ENCODE data around the gene SPTY2D1. TPM values are rescaled to one million over a fixed set of nuclear protein-coding genes. Genes with fewer than 3 reads are reported as not detected.
"Not testable (repeated sequence)": the region's sequence is repeated elsewhere in the genome, so short reads cannot be mapped to it uniquely, and the experiment has no call there.

SPTY2D1 gene
- total RNA-seq, 1 donor from 2014 or later, result 22.0 TPM

DNA sequence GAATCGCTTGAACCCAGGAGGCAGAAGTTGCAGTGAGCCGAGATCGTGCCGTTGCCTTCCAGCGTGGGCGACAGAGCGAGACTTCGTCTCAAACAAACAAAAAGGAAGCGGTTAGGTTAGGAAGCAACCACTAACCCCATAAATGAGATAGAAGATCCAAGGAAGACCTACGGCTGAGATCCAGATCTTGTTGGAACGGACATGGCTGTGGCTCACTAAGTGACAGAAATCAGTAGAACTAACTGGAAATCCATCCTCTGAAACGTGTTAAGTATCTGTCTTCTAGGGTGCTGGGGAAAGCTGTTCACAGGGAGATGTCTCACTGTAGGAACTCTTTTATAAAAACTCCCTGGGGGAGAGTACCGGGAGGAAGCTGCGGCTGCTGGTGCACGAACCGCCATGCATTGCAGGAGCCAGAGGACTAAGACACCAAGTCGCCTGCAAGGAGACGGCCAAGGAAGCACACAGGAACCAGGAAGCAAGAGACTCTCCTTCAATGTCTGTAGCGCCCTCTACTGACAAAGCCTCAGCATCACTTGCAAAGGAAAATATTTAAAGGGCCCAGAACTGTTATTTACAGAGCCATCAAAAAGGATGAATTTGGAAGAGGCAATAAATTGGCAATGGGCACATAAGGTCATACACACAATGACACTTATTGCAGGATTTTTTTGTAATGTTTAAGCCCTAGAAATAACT, 16.9 kb upstream of the SPTY2D1 start:
- H3K27ac Mint-ChIP-seq, result no peak overlapping the region
- no peaks in the 10 kb centered on the region for H3K27me3 Mint-ChIP-seq
- ChIA-PET CTCF (interaction anchor here (1.4 to 1.8 kb wide), 2 partner anchors 48 to 111 kb away, joined by 3 to 8 read pairs; no protein-coding TSS in a partner anchor), POLR2A (interaction anchor here (0.7 kb wide), 1 partner anchor 1829 kb away, joined by 3 read pairs; no protein-coding TSS in a partner anchor)
- no peak for ATAC-seq (ENCODE audit: low read depth)
- TF ChIP-seq, protein P1, sequence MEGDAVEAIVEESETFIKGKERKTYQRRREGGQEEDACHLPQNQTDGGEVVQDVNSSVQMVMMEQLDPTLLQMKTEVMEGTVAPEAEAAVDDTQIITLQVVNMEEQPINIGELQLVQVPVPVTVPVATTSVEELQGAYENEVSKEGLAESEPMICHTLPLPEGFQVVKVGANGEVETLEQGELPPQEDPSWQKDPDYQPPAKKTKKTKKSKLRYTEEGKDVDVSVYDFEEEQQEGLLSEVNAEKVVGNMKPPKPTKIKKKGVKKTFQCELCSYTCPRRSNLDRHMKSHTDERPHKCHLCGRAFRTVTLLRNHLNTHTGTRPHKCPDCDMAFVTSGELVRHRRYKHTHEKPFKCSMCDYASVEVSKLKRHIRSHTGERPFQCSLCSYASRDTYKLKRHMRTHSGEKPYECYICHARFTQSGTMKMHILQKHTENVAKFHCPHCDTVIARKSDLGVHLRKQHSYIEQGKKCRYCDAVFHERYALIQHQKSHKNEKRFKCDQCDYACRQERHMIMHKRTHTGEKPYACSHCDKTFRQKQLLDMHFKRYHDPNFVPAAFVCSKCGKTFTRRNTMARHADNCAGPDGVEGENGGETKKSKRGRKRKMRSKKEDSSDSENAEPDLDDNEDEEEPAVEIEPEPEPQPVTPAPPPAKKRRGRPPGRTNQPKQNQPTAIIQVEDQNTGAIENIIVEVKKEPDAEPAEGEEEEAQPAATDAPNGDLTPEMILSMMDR (IDR thresholded peaks at IDR 0.05), result no peak
- no peak for DNase-seq
- H3K4me3 Mint-ChIP-seq, result peak overlapping the region; percentile 28
- H3K9me3 Mint-ChIP-seq, result no peaks in the 10 kb centered on the region
- intact Hi-C loops (cut with micrococcal nuclease), result loop anchor here (1.0 to 2.0 kb wide), 2 partner anchors 16 to 111 kb away; partner anchors contain the start of gene SPTY2D1
- no peaks in the 10 kb centered on the region for H3K36me3 Mint-ChIP-seq (ENCODE audit: low read depth)
- peaks cover 4% of the 10 kb centered on the region for H3K4me1 Mint-ChIP-seq

DNA sequence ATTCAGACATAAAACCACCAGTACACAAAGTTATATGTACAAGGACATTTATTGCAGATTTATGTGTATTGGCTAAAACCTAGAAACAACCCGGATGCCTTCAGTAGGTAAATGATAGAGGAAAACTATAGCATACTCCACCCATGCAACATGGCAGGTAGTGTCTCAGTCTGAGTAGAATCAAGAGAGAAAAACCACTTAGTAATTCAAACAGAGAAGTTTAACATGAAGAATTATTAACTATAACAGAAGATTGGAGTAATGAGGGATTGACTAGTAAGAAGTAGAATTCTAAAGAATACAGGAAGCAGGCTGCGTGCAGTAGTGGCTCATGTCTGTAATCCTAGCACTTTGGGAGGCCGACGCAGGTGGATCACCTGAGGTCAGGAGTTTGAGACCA, 16.2 kb upstream of the SPTY2D1 start:
- no peaks in the 10 kb centered on the region for H3K9me3 Mint-ChIP-seq
- TF ChIP-seq, protein P1 (IDR thresholded peaks at IDR 0.05), result no peak
- ChIA-PET CTCF (interaction anchor here (1.4 to 1.8 kb wide), 2 partner anchors 47 to 110 kb away, joined by 3 to 8 read pairs; no protein-coding TSS in a partner anchor), POLR2A (no interaction called here)
- no peak overlapping the region for H3K27ac Mint-ChIP-seq
- intact Hi-C loops (cut with micrococcal nuclease), result loop anchor here (2.0 kb wide), 1 partner anchor 16 kb away; the partner anchor contains the start of gene SPTY2D1
- no peak overlapping the region for H3K4me3 Mint-ChIP-seq
- no peaks in the 10 kb centered on the region for H3K27me3 Mint-ChIP-seq
- ATAC-seq (ENCODE audit: low read depth) (no peak), DNase-seq (no peak)
- H3K36me3 Mint-ChIP-seq (ENCODE audit: low read depth), result no peaks in the 10 kb centered on the region
- peaks cover 4% of the 10 kb centered on the region for H3K4me1 Mint-ChIP-seq

DNA sequence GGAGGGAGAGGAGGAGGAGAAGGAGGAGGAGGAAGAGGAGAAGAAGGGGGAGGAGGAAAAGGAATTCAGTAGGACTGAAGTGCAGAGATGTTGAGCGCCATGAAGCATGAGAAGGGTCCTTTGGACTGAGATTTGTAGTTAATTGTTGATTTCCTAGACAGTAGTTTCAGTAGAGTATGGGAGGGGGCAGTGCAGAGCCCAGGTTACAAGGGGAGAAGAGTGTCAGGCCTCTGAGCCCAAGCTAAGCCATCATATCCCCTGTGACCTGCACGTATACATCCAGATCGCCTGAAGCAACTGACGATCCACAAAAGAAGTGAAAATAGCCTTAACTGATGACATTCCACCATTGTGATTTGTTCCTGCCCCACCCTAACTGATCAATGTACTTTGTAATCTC, 8.9 kb upstream of the SPTY2D1 start:
- H3K27ac Mint-ChIP-seq; POLR2A ChIA-PET; H3K36me3 Mint-ChIP-seq (ENCODE audit: low read depth); CTCF ChIA-PET; H3K9me3 Mint-ChIP-seq; H3K4me3 Mint-ChIP-seq; ATAC-seq (ENCODE audit: low read depth); intact Hi-C loops (cut with micrococcal nuclease); H3K4me1 Mint-ChIP-seq; DNase-seq: not testable (repeated sequence)
- H3K27me3 Mint-ChIP-seq, result peaks cover 20% of the 10 kb centered on the region

DNA sequence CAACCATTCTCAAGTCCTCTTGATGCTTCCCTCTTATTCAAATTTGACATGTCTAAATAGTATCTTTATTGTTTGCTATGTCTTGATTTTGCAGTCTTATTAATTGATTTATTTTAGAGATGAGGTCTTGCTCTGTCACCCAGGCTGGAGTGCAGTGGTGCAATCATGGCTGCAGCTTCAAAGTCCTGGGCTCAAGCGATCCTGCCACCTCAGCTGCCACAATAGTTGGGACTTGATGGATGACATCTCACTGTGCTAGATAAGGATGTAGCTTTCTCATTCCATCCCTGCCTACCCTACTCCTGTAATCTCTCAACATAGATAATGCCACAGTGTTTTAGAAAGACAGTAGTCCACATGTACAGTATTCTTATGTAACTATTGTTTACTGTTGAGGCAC, 7.5 kb upstream of the SPTY2D1 start:
- Mint-ChIP-seq H3K4me1 (no peaks in the 10 kb centered on the region), H3K9me3 (no peaks in the 10 kb centered on the region), H3K4me3 (no peak overlapping the region), H3K36me3 (ENCODE audit: low read depth) (no peaks in the 10 kb centered on the region), H3K27ac (no peak overlapping the region), H3K27me3 (peaks cover 23% of the 10 kb centered on the region)
- CTCF ChIA-PET, result no interaction called here
- intact Hi-C loops (cut with micrococcal nuclease), result no loop called here
- no peak for ATAC-seq (ENCODE audit: low read depth)
- no peak for DNase-seq
- TF ChIP-seq, protein P1 (IDR thresholded peaks at IDR 0.05), result no peak
- POLR2A ChIA-PET, result no interaction called here

DNA sequence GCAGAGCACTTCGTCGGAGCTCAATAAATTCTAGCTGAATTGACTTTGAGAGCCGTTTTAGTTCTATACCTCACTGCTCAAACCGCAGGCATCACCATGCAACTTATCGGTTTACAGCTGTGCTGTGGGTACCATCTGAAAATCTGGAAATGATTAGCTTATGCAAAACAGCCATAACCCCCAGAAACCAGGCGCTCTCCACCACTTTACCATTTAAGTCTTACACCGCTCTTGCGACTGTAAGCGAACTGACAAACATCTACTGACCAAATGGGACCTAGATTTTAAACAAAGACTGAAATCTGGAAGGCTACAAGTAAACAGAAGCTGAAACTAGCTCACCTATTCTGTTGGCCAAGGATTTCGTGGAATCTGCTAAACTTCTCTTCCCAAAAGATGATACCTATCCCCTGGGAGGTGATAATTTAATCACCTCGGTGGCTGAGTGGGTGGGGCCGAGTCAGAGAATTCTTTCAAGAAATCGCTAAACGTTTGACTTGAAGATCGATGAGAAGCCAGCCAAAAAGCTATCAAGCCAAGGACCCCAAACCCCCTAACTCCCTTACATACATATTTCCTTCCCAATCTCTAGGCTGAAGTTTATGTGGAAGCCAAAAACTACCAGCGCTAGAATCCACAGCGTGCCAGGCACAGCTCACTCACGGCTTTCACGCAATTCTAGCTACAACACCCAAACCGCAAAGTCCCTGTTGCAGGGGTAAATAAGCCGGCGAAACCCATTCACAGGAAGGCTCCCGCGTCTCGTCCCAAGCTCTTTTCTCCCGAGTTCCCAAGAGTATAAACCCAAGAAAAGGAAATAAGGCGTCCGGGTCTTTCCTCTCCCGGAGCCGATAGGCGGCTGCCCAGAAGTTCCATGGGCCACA, 644 bp downstream of the SPTY2D1 start:
- peak overlapping the region; percentile 97 for H3K27ac Mint-ChIP-seq
- peaks cover 17% of the 10 kb centered on the region for H3K36me3 Mint-ChIP-seq (ENCODE audit: low read depth)
- H3K4me3 Mint-ChIP-seq, result peak overlapping the region; percentile 99
- intact Hi-C loops (cut with micrococcal nuclease), result loop anchor here (1.0 to 5.0 kb wide), 15 partner anchors 17 to 1895 kb away; partner anchors contain the start of genes C11orf58, E2F8, GTF2H1 and HPS5
- H3K4me1 Mint-ChIP-seq, result peaks cover 30% of the 10 kb centered on the region
- ATAC-seq (ENCODE audit: low read depth) (peak; percentile 5), DNase-seq (no peak)
- H3K9me3 Mint-ChIP-seq, result no peaks in the 10 kb centered on the region
- TF ChIP-seq, protein P1 (IDR thresholded peaks at IDR 0.05), result no peak
- ChIA-PET POLR2A (interaction anchor here (0.6 to 2.9 kb wide), 15 partner anchors 9 to 527 kb away, joined by 3 to 37 read pairs (median 5); partner anchors contain the start of genes GTF2H1, HPS5, LDHA and TMEM86A), CTCF (interaction anchor here (1.0 to 1.5 kb wide), 4 partner anchors 94 to 527 kb away, joined by 3 to 4 read pairs (median 4); partner anchors contain the start of gene SAAL1)
- peaks cover 3% of the 10 kb centered on the region for H3K27me3 Mint-ChIP-seq

Data from activated B cell treated with CpG ODN at 0.5 μM for 24 hours (primary cell).